ENCODE measurements around the gene EPHX1.

- no peak for TF ChIP-seq EP300 (IDR thresholded peaks at IDR 0.05)
- no peak for TF ChIP-seq CTCF (IDR thresholded peaks at IDR 0.05)
- TF ChIP-seq POLR2A (IDR thresholded peaks at IDR 0.05; ENCODE audit: low read depth): no peak
- TF ChIP-seq POLR2AphosphoS5 (IDR thresholded peaks at IDR 0.05): no peak
These were observed 52.1 kb downstream of the EPHX1 start for GRCh38 chr1:225861834-225862580.
